ENCODE results near the gene CCDC192. TPM values are rescaled to one million over a fixed set of nuclear protein-coding genes. Genes with fewer than 3 reads are reported as not detected.

The CCDC192 gene
- total and polyA plus RNA-seq, 2 of the 4 experiments (the other 2 are of a cell fraction), result not detected

DNA sequence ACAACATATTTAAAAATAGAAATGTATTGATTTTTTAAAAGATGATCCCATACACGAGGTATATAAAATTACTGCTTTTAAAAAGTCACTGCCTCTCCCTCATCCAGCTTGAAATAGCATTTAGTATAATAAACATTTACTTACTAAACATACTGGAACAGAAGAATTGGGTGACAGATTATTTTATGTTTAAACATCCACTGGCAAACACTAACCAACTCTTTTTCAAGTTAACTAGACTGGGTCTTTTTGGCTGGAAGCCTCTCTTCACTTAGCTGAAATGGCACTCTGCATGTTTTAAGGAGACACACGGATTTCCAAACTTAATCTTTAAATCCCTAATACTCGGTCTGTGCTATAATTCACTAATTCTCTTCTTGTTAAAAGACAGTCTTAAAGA is 35.3 kb upstream of the CCDC192 start:
- no peak overlapping the region for H2BK120ac ChIP-seq (ENCODE audit: low read depth, low read length)
- dilution Hi-C loops (cut with HindIII; ENCODE audit: low sequenced_read_pairs, unreplicated experiment), result no loop called here
- no peak overlapping the region for H3K18ac ChIP-seq (ENCODE audit: low read depth, low read length)
- no peaks in the 10 kb centered on the region for H3K9me3 ChIP-seq (ENCODE audit: control insufficient read depth, insufficient read depth, low read length)
- ChIA-PET CTCF (no interaction called here), POLR2A (ENCODE audit: unreplicated experiment) (no interaction called here)
- intact Hi-C loops (cut with micrococcal nuclease), result no loop called here
- H3K4me2 ChIP-seq (ENCODE audit: low read depth, low read length), result no peak overlapping the region
- no CpG with 5 or more reads among the region's 3 CpGs for WGBS, 2 experiments (ENCODE audit: extremely low coverage in 2 of 2, insufficient read length in 1 of 2)
- no peak overlapping the region for H3K56ac ChIP-seq (ENCODE audit: extremely low read depth, insufficient read depth, low read length)
- no peaks in the 10 kb centered on the region for H3K36me3 ChIP-seq (ENCODE audit: control insufficient read depth, insufficient read depth, low read length)
- H3K14ac ChIP-seq (replicated peaks; ENCODE audit: low read depth, low read length), result no peak overlapping the region
- no peak overlapping the region for H2BK5ac ChIP-seq (ENCODE audit: low read depth, low read length, poor library complexity, severe bottlenecking)
- no peak overlapping the region for H2AK9ac ChIP-seq (replicated peaks; ENCODE audit: low read depth, low read length, poor library complexity)
- no peaks in the 10 kb centered on the region for H3K79me1 ChIP-seq (ENCODE audit: low read depth in 1 of 2, low read length in 2 of 2)
- H3K4me3 ChIP-seq (ENCODE audit: insufficient read depth, low read depth, low read length), result no peak overlapping the region
- H3K4ac ChIP-seq (ENCODE audit: low read depth, low read length), result no peak overlapping the region
- no peak overlapping the region for H2AFZ ChIP-seq (replicated peaks; ENCODE audit: low read length, poor library complexity)
- peaks cover 2% of the 10 kb centered on the region for H3K4me1 ChIP-seq (ENCODE audit: control insufficient read depth, insufficient read depth, low read length)
- no peaks in the 10 kb centered on the region for H3K9me1 ChIP-seq (ENCODE audit: insufficient read depth, low read length)
- no peak overlapping the region for H3K23ac ChIP-seq (ENCODE audit: low read depth, low read length)
- no peak overlapping the region for H2BK15ac ChIP-seq (ENCODE audit: low read depth, low read length)
- no TSS peak for BruUV-seq (replicated peaks)
- no peak overlapping the region for H3K27ac ChIP-seq (ENCODE audit: insufficient read depth, low read length)
- H4K91ac ChIP-seq (ENCODE audit: insufficient read depth, low read depth, low read length), result no peak overlapping the region
- no peak overlapping the region for H3K9ac ChIP-seq (ENCODE audit: low read depth, low read length)
- H4K5ac ChIP-seq (ENCODE audit: low read depth, low read length), result no peak overlapping the region
- peaks cover 4% of the 10 kb centered on the region; the same call in 1 of the 2 replicates for H3K27me3 ChIP-seq (ENCODE audit: control insufficient read depth, insufficient read depth, low read length)
- H2AK5ac ChIP-seq (ENCODE audit: low read depth, low read length), result no peak overlapping the region
- ATAC-seq (ENCODE audit: low read depth), result peak; percentile 22; the same call in 1 of the 2 replicates
- no peak overlapping the region for H2BK20ac ChIP-seq (ENCODE audit: low read depth, low read length)
- DNase-seq, result no peak
- in situ Hi-C loops (cut with MboI; ENCODE audit: low sequenced_read_pairs), result no loop called here
- TF ChIP-seq FOS (IDR thresholded peaks at IDR 0.05; ENCODE audit: low read depth, low read length) (no peak), MAZ (IDR thresholded peaks at IDR 0.05; ENCODE audit: borderline replicate concordance, low read depth, low read length) (no peak), RAD21 (IDR thresholded peaks at IDR 0.05; ENCODE audit: low read length) (no peak), RCOR1 (IDR thresholded peaks at IDR 0.05; ENCODE audit: insufficient replicate concordance, low read length) (no peak), CEBPB (IDR thresholded peaks at IDR 0.05; ENCODE audit: low read depth, low read length) (no peak), BHLHE40 (IDR thresholded peaks at IDR 0.05; ENCODE audit: low read depth, low read length) (no peak), SMC3 (IDR thresholded peaks at IDR 0.05; ENCODE audit: low read depth, low read length) (no peak), POLR2A (IDR thresholded peaks at IDR 0.05; ENCODE audit: low read depth, low read length) (no peak), MAFK (IDR thresholded peaks at IDR 0.05; ENCODE audit: low read depth, low read length) (no peak), RFX5 (IDR thresholded peaks at IDR 0.05; ENCODE audit: low read depth, low read length) (no peak), CHD1 (IDR thresholded peaks at IDR 0.05; ENCODE audit: low read depth, low read length) (no peak), MXI1 (IDR thresholded peaks at IDR 0.05; ENCODE audit: borderline replicate concordance, low read depth, low read length) (no peak)
- TF ChIP-seq, protein P1, sequence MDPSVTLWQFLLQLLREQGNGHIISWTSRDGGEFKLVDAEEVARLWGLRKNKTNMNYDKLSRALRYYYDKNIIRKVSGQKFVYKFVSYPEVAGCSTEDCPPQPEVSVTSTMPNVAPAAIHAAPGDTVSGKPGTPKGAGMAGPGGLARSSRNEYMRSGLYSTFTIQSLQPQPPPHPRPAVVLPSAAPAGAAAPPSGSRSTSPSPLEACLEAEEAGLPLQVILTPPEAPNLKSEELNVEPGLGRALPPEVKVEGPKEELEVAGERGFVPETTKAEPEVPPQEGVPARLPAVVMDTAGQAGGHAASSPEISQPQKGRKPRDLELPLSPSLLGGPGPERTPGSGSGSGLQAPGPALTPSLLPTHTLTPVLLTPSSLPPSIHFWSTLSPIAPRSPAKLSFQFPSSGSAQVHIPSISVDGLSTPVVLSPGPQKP (IDR thresholded peaks at IDR 0.05; ENCODE audit: borderline replicate concordance, low read depth, low read length), result no peak
- TF ChIP-seq, protein P2, sequence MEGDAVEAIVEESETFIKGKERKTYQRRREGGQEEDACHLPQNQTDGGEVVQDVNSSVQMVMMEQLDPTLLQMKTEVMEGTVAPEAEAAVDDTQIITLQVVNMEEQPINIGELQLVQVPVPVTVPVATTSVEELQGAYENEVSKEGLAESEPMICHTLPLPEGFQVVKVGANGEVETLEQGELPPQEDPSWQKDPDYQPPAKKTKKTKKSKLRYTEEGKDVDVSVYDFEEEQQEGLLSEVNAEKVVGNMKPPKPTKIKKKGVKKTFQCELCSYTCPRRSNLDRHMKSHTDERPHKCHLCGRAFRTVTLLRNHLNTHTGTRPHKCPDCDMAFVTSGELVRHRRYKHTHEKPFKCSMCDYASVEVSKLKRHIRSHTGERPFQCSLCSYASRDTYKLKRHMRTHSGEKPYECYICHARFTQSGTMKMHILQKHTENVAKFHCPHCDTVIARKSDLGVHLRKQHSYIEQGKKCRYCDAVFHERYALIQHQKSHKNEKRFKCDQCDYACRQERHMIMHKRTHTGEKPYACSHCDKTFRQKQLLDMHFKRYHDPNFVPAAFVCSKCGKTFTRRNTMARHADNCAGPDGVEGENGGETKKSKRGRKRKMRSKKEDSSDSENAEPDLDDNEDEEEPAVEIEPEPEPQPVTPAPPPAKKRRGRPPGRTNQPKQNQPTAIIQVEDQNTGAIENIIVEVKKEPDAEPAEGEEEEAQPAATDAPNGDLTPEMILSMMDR (conservative IDR thresholded peaks at IDR 0.05; ENCODE audit: low read depth, low read length), result no peak
- H4K20me1 ChIP-seq (ENCODE audit: insufficient read depth, low read length), result no peaks in the 10 kb centered on the region
- no peak overlapping the region for H4K8ac ChIP-seq (ENCODE audit: low read depth in 2 of 2, low read length in 2 of 2)

Measured in IMR-90 (cell line).